HEK293 (cell line): Measurements from ENCODE around the gene DDIT3.

ENCODE experiments used
- CTCF ChIA-PET: fragments of 350-600 bp; formaldehyde crosslinking; extraction: SDS; loops from one replicate; lab custom pipeline; 2021; ENCODE audit warnings: antibody characterized with exemption; lab: Yijun Ruan, JAX
- POLR2A ChIA-PET: fragments of 300-600 bp; formaldehyde crosslinking; extraction: SDS; loops from one replicate; lab custom pipeline; 2020; ENCODE audit warnings: antibody characterized with exemption, inconsistent platforms; lab: Yijun Ruan, JAX
- H3K27ac ChIP-seq: fragments of 200-500 bp; sonication (Bioruptor generic); 2 replicates; pipeline ENCODE4 v1.5.1; 2014; ENCODE audit warnings: low read depth, low read length, control low read depth, inconsistent platforms; ENCODE audit errors: extremely low read depth
- H3K36me3 ChIP-seq, 2 experiments: fragments of 200-500 bp in 1 of 2; sonication (Bioruptor generic) in 1 of 2; 1 replicate in 1 of 2; 2 replicates in 1 of 2; pipeline ENCODE4 v1.5.1; 2014 to 2017; ENCODE audit warnings: inconsistent platforms in 2 of 2, low read length in 2 of 2; ENCODE audit not compliant: control insufficient read depth in 2 of 2, insufficient read depth in 1 of 2
- H3K4me1 ChIP-seq: fragments of 200-500 bp; sonication (Bioruptor generic); 2 replicates; pipeline ENCODE4 v1.5.1; 2014; ENCODE audit warnings: mild to moderate bottlenecking, low read length, inconsistent platforms; ENCODE audit not compliant: control insufficient read depth, insufficient read depth
- H3K4me3 ChIP-seq: 2 replicates; pipeline ENCODE4 v1.5.1; 2011; ENCODE audit warnings: low read depth, mild to moderate bottlenecking, control low read depth, low read length, moderate library complexity
- H3K9me3 ChIP-seq: fragments of 200-500 bp; sonication (Bioruptor generic); 2 replicates; pipeline ENCODE4 v1.5.1; 2014; ENCODE audit warnings: low read depth, low read length, inconsistent platforms; ENCODE audit not compliant: control insufficient read depth, insufficient read depth
- GLIS2 ChIP-seq: fragments of 450-650 bp; formaldehyde crosslinking; IDR thresholded peaks from 2 replicates; pipeline ENCODE4 v1.5.1; 2016; ENCODE audit warnings: missing biosample characterization, missing genetic modification characterization
- REPIN1 ChIP-seq: fragments of 450-650 bp; formaldehyde crosslinking; IDR thresholded peaks from 2 replicates; pipeline ENCODE4 v1.5.1; 2017; ENCODE audit warnings: missing biosample characterization, missing genetic modification characterization, low read depth
- SCRT2 ChIP-seq: fragments of 450-650 bp; formaldehyde crosslinking; IDR thresholded peaks from 2 replicates; pipeline ENCODE4 v1.5.1; 2016; ENCODE audit warnings: missing biosample characterization, missing genetic modification characterization
- SETDB1 ChIP-seq: IDR thresholded peaks from one replicate; pipeline ENCODE4 v1.6.1; 2017; ENCODE audit warnings: mild to moderate bottlenecking, low read length, moderate library complexity, mixed read lengths; ENCODE audit not compliant: insufficient read length
- YY2 ChIP-seq: fragments of 450-650 bp; formaldehyde crosslinking; IDR thresholded peaks from 2 replicates; pipeline ENCODE4 v1.5.1; 2016; ENCODE audit warnings: missing biosample characterization, missing genetic modification characterization
- ZBTB48 ChIP-seq: fragments of 450-650 bp; formaldehyde crosslinking; IDR thresholded peaks from 2 replicates; pipeline ENCODE4 v1.5.1; 2016; ENCODE audit warnings: missing biosample characterization, missing genetic modification characterization
- ZNF114 ChIP-seq: fragments of 450-650 bp; formaldehyde crosslinking; IDR thresholded peaks from 2 replicates; pipeline ENCODE4 v1.5.0; 2017; ENCODE audit warnings: missing biosample characterization, missing genetic modification characterization
- ZNF433 ChIP-seq: fragments of 450-650 bp; formaldehyde crosslinking; IDR thresholded peaks from 2 replicates; pipeline ENCODE4 v1.5.1; 2016; ENCODE audit warnings: missing biosample characterization, missing genetic modification characterization, low read depth
- ZNF548 ChIP-seq: fragments of 450-650 bp; formaldehyde crosslinking; IDR thresholded peaks from 2 replicates; pipeline ENCODE4 v1.5.1; 2016; ENCODE audit warnings: missing biosample characterization, missing genetic modification characterization
- ZNF549 ChIP-seq: fragments of 450-650 bp; IDR thresholded peaks from 2 replicates; pipeline ENCODE4 v1.5.1; 2018; ENCODE audit warnings: missing biosample characterization, missing genetic modification characterization, mild to moderate bottlenecking, inconsistent platforms, moderate library complexity
- ZNF561 ChIP-seq: fragments of 450-650 bp; IDR thresholded peaks from 2 replicates; pipeline ENCODE4 v1.5.1; 2018; ENCODE audit warnings: missing biosample characterization, missing genetic modification characterization, borderline replicate concordance
- ZNF621 ChIP-seq: fragments of 450-650 bp; formaldehyde crosslinking; IDR thresholded peaks from 2 replicates; pipeline ENCODE4 v1.5.1; 2017; ENCODE audit warnings: missing biosample characterization, missing genetic modification characterization
- ZNF626 ChIP-seq: fragments of 450-650 bp; sonication (Bioruptor Pico); formaldehyde crosslinking; IDR thresholded peaks from 2 replicates; pipeline ENCODE4 v1.5.1; 2018; ENCODE audit warnings: missing biosample characterization, missing genetic modification characterization, inconsistent platforms
- ZNF629 ChIP-seq: fragments of 450-650 bp; formaldehyde crosslinking; IDR thresholded peaks from 2 replicates; pipeline ENCODE4 v1.5.1; 2017; ENCODE audit warnings: missing biosample characterization, missing genetic modification characterization
- ZNF76 ChIP-seq: fragments of 450-650 bp; formaldehyde crosslinking; IDR thresholded peaks from 2 replicates; pipeline ENCODE4; 2016; ENCODE audit warnings: low read depth, missing biosample characterization, missing genetic modification characterization, borderline replicate concordance
- TF ChIP-seq, protein P1 (sequence below): fragments of 450-650 bp; formaldehyde crosslinking; IDR thresholded peaks from 2 replicates; pipeline ENCODE4 v1.5.1; 2017; ENCODE audit warnings: missing biosample characterization, missing genetic modification characterization
- TF ChIP-seq, protein P2 (sequence below): fragments of 450-650 bp; formaldehyde crosslinking; IDR thresholded peaks from 2 replicates; pipeline ENCODE4 v1.5.1; 2016; ENCODE audit warnings: missing biosample characterization, missing genetic modification characterization
- TF ChIP-seq, protein P3 (sequence below): fragments of 450-650 bp; formaldehyde crosslinking; IDR thresholded peaks from 2 replicates; pipeline ENCODE4 v1.5.1; 2016; ENCODE audit warnings: missing biosample characterization, missing genetic modification characterization
- TF ChIP-seq, protein P4 (sequence below): fragments of 450-650 bp; formaldehyde crosslinking; IDR thresholded peaks from 2 replicates; pipeline ENCODE4 v1.5.1; 2017; ENCODE audit warnings: missing biosample characterization, mild to moderate bottlenecking, missing genetic modification characterization, moderate library complexity

DDIT3 gene

DNA sequence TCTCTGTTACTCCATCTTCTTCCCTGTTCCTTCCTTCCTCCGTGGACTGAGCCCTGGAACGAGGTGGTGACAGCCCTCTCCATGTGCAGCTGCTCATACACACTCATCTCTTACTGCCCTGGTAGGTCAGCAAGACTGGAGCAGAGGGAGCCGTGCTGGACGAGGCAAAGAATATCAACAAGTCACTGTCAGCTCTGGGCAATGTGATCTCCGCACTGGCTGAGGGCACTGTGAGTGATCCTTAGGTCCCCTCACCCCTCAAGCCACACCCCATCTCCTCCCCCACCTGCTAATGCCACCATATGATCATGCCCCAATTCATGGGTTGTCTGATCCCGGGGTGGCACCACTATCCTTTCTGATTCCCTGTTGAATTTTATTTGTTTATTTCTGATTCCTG is 48.5 kb upstream of the DDIT3 start:
- Histone ChIP-seq H3K4me1 (no peaks in the 10 kb centered on the region), H3K9me3 (no peaks in the 10 kb centered on the region), H3K36me3 (peaks cover 10 to 44% of the 10 kb centered on the region in 2 experiments), H3K27ac (no peak overlapping the region), H3K4me3 (no peak overlapping the region)
- POLR2A ChIA-PET, result no interaction called here
- TF ChIP-seq ZNF114 (no peak), SCRT2 (0 out of 2 replicates have a peak, but pooled peaks have one; percentile 20)
- CTCF ChIA-PET, result interaction anchor here (0.9 to 1.4 kb wide), 2 partner anchors 14 to 16 kb away, joined by 3 to 6 read pairs; no protein-coding TSS in a partner anchor

DNA sequence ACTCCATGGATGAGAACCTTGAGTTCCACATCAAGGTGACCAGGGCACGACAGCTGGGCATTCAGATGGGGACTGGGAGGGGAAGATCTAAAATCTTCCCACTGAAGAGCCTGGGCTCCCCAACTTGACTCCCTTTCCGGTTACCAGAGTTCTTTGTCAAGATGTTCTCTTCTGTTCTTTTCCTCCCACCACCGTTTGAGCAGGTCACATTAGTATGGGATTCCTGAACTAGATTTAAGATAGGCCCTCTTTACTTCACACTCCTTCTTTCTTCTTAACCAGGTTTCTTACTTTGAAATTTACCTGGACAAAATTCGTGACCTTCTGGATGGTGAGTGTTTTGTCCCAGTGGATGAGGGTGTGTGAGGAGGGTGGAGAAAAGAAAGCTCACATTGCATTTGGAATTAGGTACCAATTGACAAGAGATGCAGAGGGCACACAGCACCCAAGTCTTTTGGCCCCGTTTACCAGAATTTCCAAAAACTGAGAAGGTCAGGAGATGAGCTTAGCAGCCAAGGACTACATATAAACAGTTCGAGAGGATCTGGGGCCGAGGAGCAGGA is 43.9 kb upstream of the DDIT3 start:
- Histone ChIP-seq H3K4me3 (no peak overlapping the region), H3K9me3 (no peaks in the 10 kb centered on the region), H3K27ac (no peak overlapping the region), H3K4me1 (no peaks in the 10 kb centered on the region), H3K36me3 (peaks cover 0 to 22% of the 10 kb centered on the region in 2 experiments; a peak in 2 of 3 replicates)
- ChIA-PET CTCF (interaction anchor here (0.6 to 1.8 kb wide), 3 partner anchors 12 to 58 kb away, joined by 3 to 5 read pairs (median 4); no protein-coding TSS in a partner anchor), POLR2A (no interaction called here)
- TF ChIP-seq GLIS2 (tag by site-specific recombination), result no peak
- no peak for TF ChIP-seq ZBTB48 (tag by site-specific recombination)
- TF ChIP-seq YY2 (tag by site-specific recombination), result no peak
- TF ChIP-seq, protein P1, sequence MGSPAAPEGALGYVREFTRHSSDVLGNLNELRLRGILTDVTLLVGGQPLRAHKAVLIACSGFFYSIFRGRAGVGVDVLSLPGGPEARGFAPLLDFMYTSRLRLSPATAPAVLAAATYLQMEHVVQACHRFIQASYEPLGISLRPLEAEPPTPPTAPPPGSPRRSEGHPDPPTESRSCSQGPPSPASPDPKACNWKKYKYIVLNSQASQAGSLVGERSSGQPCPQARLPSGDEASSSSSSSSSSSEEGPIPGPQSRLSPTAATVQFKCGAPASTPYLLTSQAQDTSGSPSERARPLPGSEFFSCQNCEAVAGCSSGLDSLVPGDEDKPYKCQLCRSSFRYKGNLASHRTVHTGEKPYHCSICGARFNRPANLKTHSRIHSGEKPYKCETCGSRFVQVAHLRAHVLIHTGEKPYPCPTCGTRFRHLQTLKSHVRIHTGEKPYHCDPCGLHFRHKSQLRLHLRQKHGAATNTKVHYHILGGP (tag by site-specific recombination), result no peak
- no peak for TF ChIP-seq ZNF621 (tag by site-specific recombination)
- no peak for TF ChIP-seq REPIN1
- no peak for TF ChIP-seq ZNF561 (tag by site-specific recombination)
- TF ChIP-seq, protein P2, sequence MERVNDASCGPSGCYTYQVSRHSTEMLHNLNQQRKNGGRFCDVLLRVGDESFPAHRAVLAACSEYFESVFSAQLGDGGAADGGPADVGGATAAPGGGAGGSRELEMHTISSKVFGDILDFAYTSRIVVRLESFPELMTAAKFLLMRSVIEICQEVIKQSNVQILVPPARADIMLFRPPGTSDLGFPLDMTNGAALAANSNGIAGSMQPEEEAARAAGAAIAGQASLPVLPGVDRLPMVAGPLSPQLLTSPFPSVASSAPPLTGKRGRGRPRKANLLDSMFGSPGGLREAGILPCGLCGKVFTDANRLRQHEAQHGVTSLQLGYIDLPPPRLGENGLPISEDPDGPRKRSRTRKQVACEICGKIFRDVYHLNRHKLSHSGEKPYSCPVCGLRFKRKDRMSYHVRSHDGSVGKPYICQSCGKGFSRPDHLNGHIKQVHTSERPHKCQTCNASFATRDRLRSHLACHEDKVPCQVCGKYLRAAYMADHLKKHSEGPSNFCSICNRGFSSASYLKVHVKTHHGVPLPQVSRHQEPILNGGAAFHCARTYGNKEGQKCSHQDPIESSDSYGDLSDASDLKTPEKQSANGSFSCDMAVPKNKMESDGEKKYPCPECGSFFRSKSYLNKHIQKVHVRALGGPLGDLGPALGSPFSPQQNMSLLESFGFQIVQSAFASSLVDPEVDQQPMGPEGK, result no peak

DNA sequence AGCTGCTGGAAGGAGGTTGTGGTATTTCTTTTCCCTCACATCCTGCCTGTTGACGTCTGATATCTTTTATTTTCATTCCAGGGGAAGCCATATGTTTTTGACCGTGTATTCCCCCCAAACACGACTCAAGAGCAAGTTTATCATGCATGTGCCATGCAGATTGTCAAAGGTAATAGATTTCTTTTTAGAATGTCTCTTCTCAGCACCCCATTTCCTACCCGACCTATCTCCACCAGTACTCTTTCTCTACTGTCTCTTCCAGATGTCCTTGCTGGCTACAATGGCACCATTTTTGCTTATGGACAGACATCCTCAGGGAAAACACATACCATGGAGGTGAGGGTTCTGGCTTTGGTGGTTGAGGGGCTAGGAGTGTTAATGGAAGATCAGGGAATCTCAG is 43.0 kb upstream of the DDIT3 start:
- CTCF ChIA-PET, result interaction anchor here (1.5 to 1.8 kb wide), 2 partner anchors 13 to 17 kb away, joined by 3 to 5 read pairs; no protein-coding TSS in a partner anchor
- POLR2A ChIA-PET, result no interaction called here
- no peak overlapping the region for H3K27ac ChIP-seq
- H3K9me3 ChIP-seq, result no peaks in the 10 kb centered on the region
- H3K36me3 ChIP-seq, result peaks cover 0 to 15% of the 10 kb centered on the region in 2 experiments; a peak in 2 of 3 replicates
- H3K4me1 ChIP-seq, result no peaks in the 10 kb centered on the region
- no peak overlapping the region for H3K4me3 ChIP-seq
- TF ChIP-seq SETDB1 (no peak), ZNF626 (no peak), ZNF549 (no peak), ZNF76 (tag by site-specific recombination) (no peak), ZNF629 (no peak), ZNF433 (no peak), ZNF548 (tag by site-specific recombination) (no peak)
- TF ChIP-seq, protein P3, sequence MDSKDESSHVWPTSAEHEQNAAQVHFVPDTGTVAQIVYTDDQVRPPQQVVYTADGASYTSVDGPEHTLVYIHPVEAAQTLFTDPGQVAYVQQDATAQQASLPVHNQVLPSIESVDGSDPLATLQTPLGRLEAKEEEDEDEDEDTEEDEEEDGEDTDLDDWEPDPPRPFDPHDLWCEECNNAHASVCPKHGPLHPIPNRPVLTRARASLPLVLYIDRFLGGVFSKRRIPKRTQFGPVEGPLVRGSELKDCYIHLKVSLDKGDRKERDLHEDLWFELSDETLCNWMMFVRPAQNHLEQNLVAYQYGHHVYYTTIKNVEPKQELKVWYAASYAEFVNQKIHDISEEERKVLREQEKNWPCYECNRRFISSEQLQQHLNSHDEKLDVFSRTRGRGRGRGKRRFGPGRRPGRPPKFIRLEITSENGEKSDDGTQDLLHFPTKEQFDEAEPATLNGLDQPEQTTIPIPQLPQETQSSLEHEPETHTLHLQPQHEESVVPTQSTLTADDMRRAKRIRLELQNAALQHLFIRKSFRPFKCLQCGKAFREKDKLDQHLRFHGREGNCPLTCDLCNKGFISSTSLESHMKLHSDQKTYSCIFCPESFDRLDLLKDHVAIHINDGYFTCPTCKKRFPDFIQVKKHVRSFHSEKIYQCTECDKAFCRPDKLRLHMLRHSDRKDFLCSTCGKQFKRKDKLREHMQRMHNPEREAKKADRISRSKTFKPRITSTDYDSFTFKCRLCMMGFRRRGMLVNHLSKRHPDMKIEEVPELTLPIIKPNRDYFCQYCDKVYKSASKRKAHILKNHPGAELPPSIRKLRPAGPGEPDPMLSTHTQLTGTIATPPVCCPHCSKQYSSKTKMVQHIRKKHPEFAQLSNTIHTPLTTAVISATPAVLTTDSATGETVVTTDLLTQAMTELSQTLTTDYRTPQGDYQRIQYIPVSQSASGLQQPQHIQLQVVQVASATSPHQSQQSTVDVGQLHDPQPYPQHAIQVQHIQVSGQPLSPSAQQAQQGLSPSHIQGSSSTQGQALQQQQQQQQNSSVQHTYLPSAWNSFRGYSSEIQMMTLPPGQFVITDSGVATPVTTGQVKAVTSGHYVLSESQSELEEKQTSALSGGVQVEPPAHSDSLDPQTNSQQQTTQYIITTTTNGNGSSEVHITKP (tag by site-specific recombination), result no peak
- TF ChIP-seq, protein P4, sequence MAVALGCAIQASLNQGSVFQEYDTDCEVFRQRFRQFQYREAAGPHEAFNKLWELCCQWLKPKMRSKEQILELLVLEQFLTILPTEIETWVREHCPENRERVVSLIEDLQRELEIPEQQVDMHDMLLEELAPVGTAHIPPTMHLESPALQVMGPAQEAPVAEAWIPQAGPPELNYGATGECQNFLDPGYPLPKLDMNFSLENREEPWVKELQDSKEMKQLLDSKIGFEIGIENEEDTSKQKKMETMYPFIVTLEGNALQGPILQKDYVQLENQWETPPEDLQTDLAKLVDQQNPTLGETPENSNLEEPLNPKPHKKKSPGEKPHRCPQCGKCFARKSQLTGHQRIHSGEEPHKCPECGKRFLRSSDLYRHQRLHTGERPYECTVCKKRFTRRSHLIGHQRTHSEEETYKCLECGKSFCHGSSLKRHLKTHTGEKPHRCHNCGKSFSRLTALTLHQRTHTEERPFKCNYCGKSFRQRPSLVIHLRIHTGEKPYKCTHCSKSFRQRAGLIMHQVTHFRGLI, result no peak
- TF ChIP-seq, protein P1 (tag by site-specific recombination), result no peak
- TF ChIP-seq, all 188 proteins: peak for 0
